HCT116 (cell line): ENCODE results near the gene BRDT. TPM values are rescaled to one million over a fixed set of nuclear protein-coding genes. Genes with fewer than 3 reads are reported as not detected.
A peak's percentile ranks its signal among the peaks of the same experiment; 100 is the strongest.

Source experiments
- ATAC-seq: fragments of 200-7000 bp; cut with Tn5 transposase; 2 replicates; pipeline ENCODE4 v1.9.1; 2020; ENCODE audit warnings: mild to moderate bottlenecking, moderate library complexity
- BruUV-seq: library from RNA; stranded (reverse); fragments of 400-500 nt; replicated peaks from 2 replicates; lab custom pipeline; 2021; lab: Mats Ljungman, UMichigan
- CTCF ChIA-PET: fragments of 300-600 bp; sonication (Branson Sonifier 250); formaldehyde crosslinking; loops from one replicate; lab custom pipeline; 2021; ENCODE audit warnings: antibody characterized with exemption; lab: Charles Lee
- POLR2A ChIA-PET: fragments of 300-600, 350-600 bp; sonication (Branson Sonifier 250); formaldehyde crosslinking; loops from one replicate; lab custom pipeline; 2021; ENCODE audit warnings: antibody characterized with exemption; lab: Charles Lee
- RAD21 ChIA-PET, 2 experiments: fragments of 300-600 bp; sonication (Branson Sonifier 250); formaldehyde crosslinking; loops; one replicate each; lab custom pipeline; 2023; ENCODE audit warnings: low total read pairs in 2 of 2; ENCODE audit not compliant: uncharacterized antibody in 2 of 2, unreplicated experiment in 2 of 2, low non-redundant PET in 1 of 2; lab: Charles Lee
- DNase-seq: peaks from one replicate; pipeline ENCODE4 v3.0.0-alpha.2; 2010; ENCODE audit warnings: low read depth, low spot score
- H2AFZ ChIP-seq: fragments of 200-600 bp; shearing (Covaris generic), sonication (generic); 2 replicates; pipeline ENCODE4 v1.6.1; 2017; ENCODE audit warnings: low read depth, mixed run types, mixed read lengths, antibody characterized with exemption, low read length; ENCODE audit not compliant: poor library complexity, severe bottlenecking
- H3K27ac ChIP-seq: 2 replicates; pipeline ENCODE4 v1.5.1; 2012; ENCODE audit warnings: low read depth, low read length
- H3K27me3 ChIP-seq: fragments of 200-600 bp; sonication (generic); 2 replicates; pipeline ENCODE4 v1.6.1; 2016; ENCODE audit warnings: mixed run types, low read length, mixed read lengths; ENCODE audit not compliant: insufficient read depth
- H3K36me3 ChIP-seq, 2 experiments: fragments of 200-500 bp in 1 of 2; fragments of 200-600 bp in 1 of 2; sonication (Bioruptor generic) in 1 of 2; sonication (generic) in 1 of 2; 2 replicates each; pipeline versions ENCODE4 v1.5.1 to v1.6.1; 2014 to 2016; ENCODE audit warnings: low read length in 2 of 2, inconsistent platforms in 1 of 2, mixed read lengths in 1 of 2, mixed run types in 1 of 2; ENCODE audit not compliant: insufficient read depth in 2 of 2, control insufficient read depth in 1 of 2
- H3K4me1 ChIP-seq, 2 experiments: fragments of 200-600 bp in 1 of 2; sonication (generic) in 1 of 2; 2 replicates each; pipeline versions ENCODE4 v1.5.1 to v1.6.1; 2012 to 2017; ENCODE audit warnings: low read length in 2 of 2, inconsistent platforms in 1 of 2, mild to moderate bottlenecking in 1 of 2, mixed read lengths in 1 of 2, mixed run types in 1 of 2, moderate library complexity in 1 of 2; ENCODE audit not compliant: insufficient read depth in 2 of 2, control insufficient read depth in 1 of 2
- H3K4me2 ChIP-seq: fragments of 200-600 bp; sonication (generic); 2 replicates; pipeline ENCODE4 v1.6.1; 2017; ENCODE audit warnings: mixed run types, low read length, mixed read lengths
- H3K4me3 ChIP-seq, 2 experiments: fragments of 200-600 bp in 1 of 2; sonication (generic) in 1 of 2; replicated peaks in 1 of 2; 2 replicates each; pipeline ENCODE4 v1.5.1; 2011 to 2016; ENCODE audit warnings: low read length in 2 of 2, control low read depth in 1 of 2, low read depth in 1 of 2, mild to moderate bottlenecking in 1 of 2, mixed read lengths in 1 of 2, mixed run types in 1 of 2
- H3K79me2 ChIP-seq: fragments of 200-600 bp; sonication (generic); 2 replicates; pipeline ENCODE4 v1.6.1; 2017; ENCODE audit warnings: mild to moderate bottlenecking, mixed run types, low read length, moderate library complexity, mixed read lengths; ENCODE audit not compliant: insufficient read depth
- H3K9ac ChIP-seq: fragments of 200-600 bp; sonication (generic); 2 replicates; pipeline ENCODE4 v1.6.1; 2016; ENCODE audit warnings: low read length, mixed read lengths
- H3K9me2 ChIP-seq: fragments of 200-600 bp; sonication (generic), shearing (Covaris generic); 2 replicates; pipeline ENCODE4 v1.6.1; 2017; ENCODE audit warnings: mixed run types, mild to moderate bottlenecking, moderate library complexity; ENCODE audit not compliant: insufficient read depth
- H3K9me3 ChIP-seq, 2 experiments: fragments of 200-500 bp in 1 of 2; fragments of 200-600 bp in 1 of 2; sonication (Bioruptor generic) in 1 of 2; sonication (generic) in 1 of 2; 2 replicates each; pipeline ENCODE4 v1.6.1; 2014 to 2017; ENCODE audit warnings: low read length in 2 of 2, mixed read lengths in 2 of 2, inconsistent platforms in 1 of 2, low read depth in 1 of 2, mild to moderate bottlenecking in 1 of 2, mixed run types in 1 of 2, moderate library complexity in 1 of 2; ENCODE audit not compliant: control insufficient read depth in 1 of 2, insufficient read depth in 1 of 2
- H4K20me1 ChIP-seq: fragments of 200-600 bp; sonication (generic), shearing (Covaris generic); 2 replicates; pipeline ENCODE4 v1.6.1; 2017; ENCODE audit warnings: mixed run types, mild to moderate bottlenecking, moderate library complexity; ENCODE audit not compliant: insufficient read depth
- CEBPB ChIP-seq: IDR thresholded peaks from 2 replicates; pipeline ENCODE4 v1.6.1; 2012; ENCODE audit warnings: low read depth
- EZH2 ChIP-seq: fragments of 200-600 bp; sonication (generic); IDR thresholded peaks from 2 replicates; pipeline ENCODE4 v1.6.1; 2017; ENCODE audit warnings: antibody characterized with exemption, mixed run types
- FOSL1 ChIP-seq: IDR thresholded peaks from 2 replicates; pipeline ENCODE4 v1.6.1; 2012; ENCODE audit warnings: low read depth
- JUND ChIP-seq: IDR thresholded peaks from 2 replicates; pipeline ENCODE4 v1.6.1; 2012
- RAD21 ChIP-seq: IDR thresholded peaks from 2 replicates; pipeline ENCODE4 v1.6.1; 2012; ENCODE audit warnings: low read depth, mild to moderate bottlenecking
- SIN3A ChIP-seq: IDR thresholded peaks from 2 replicates; pipeline ENCODE4 v1.6.1; 2012; ENCODE audit warnings: low read depth
- SRF ChIP-seq: IDR thresholded peaks from 2 replicates; pipeline ENCODE4 v1.6.1; 2012; ENCODE audit warnings: low read depth
- ZFX ChIP-seq: fragments of 450-650 bp; IDR thresholded peaks from 2 replicates; pipeline ENCODE4 v1.6.1; 2017
- intact Hi-C: fragments of 100-400 bp; cut with micrococcal nuclease; formaldehyde crosslinking; loops from 2 replicates; pipeline ENCODE4 v1.10.0; 2022
- total RNA-seq: library from RNA; stranded (reverse); gene quantifications from one replicate; pipeline ENCODE4 v1.2.1, GENCODE V29; 2021; ENCODE audit not compliant: unreplicated experiment
- TF ChIP-seq, protein P1 (sequence below): IDR thresholded peaks from 2 replicates; pipeline ENCODE4 v1.6.1; 2012
- TF ChIP-seq, protein P2 (sequence below): IDR thresholded peaks from 2 replicates; pipeline ENCODE4 v1.6.1; 2012
- TF ChIP-seq, protein P3 (sequence below): IDR thresholded peaks from 2 replicates; pipeline ENCODE4 v1.6.1; 2011; ENCODE audit warnings: mild to moderate bottlenecking, low read length, moderate library complexity; ENCODE audit not compliant: insufficient replicate concordance; ENCODE audit errors: extremely low read depth
- TF ChIP-seq, protein P4 (sequence below), 3 experiments: fragments of 200-600 bp in 1 of 3; sonication (generic) in 1 of 3; IDR thresholded peaks in 2 of 3; conservative IDR thresholded peaks in 1 of 3; 2 replicates each; pipeline ENCODE4 v1.5.1; 2012 to 2017; ENCODE audit warnings: low read depth in 2 of 3, low read length in 2 of 3, antibody characterized with exemption in 1 of 3, borderline replicate concordance in 1 of 3, control low read depth in 1 of 3, mild to moderate bottlenecking in 1 of 3, mixed read lengths in 1 of 3, mixed run types in 1 of 3, moderate library complexity in 1 of 3; ENCODE audit not compliant: insufficient read depth in 1 of 3
- TF ChIP-seq, protein P5 (sequence below): IDR thresholded peaks from 2 replicates; pipeline ENCODE4 v1.6.1; 2012; ENCODE audit warnings: low read depth

Gene BRDT
- total RNA-seq, 1 experiment from 2014 or later = not detected

DNA sequence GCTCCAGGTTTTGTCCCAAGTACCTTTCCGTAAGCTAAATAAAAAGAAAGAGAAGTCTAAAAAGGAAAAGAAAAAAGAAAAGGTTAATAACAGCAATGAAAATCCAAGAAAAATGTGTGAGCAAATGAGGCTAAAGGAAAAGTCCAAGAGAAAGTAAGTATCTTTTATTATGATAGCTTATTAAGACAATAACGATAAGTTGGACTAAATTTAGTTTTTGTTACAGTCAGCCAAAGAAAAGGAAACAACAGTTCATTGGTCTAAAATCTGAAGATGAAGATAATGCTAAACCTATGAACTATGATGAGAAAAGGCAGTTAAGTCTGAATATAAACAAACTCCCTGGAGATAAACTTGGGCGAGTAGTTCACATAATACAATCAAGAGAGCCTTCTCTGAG lies 31.5 kb downstream of the BRDT start:
- Histone ChIP-seq H3K79me2 (no peaks in the 10 kb centered on the region), H3K27me3 (no peaks in the 10 kb centered on the region), H2AFZ (peak overlapping the region; percentile 13), H3K4me3 (no peak overlapping the region), H3K9me2 (no peaks in the 10 kb centered on the region), H3K27ac (no peak overlapping the region), H4K20me1 (no peaks in the 10 kb centered on the region), H3K36me3 (no peaks in the 10 kb centered on the region), H3K9ac (no peak overlapping the region), H3K9me3 (no peaks in the 10 kb centered on the region), H3K4me1 (no peaks in the 10 kb centered on the region), H3K4me2 (no peak overlapping the region)
- BruUV-seq = no TSS peak
- TF ChIP-seq RAD21 (no peak), FOSL1 (no peak), JUND (no peak), SRF (no peak)
- TF ChIP-seq, protein P1, sequence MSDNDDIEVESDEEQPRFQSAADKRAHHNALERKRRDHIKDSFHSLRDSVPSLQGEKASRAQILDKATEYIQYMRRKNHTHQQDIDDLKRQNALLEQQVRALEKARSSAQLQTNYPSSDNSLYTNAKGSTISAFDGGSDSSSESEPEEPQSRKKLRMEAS = no peak
- TF ChIP-seq, protein P2, sequence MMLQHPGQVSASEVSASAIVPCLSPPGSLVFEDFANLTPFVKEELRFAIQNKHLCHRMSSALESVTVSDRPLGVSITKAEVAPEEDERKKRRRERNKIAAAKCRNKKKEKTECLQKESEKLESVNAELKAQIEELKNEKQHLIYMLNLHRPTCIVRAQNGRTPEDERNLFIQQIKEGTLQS = no peak
- RAD21 ChIA-PET = no interaction called here
- DNase-seq = no peak
- POLR2A ChIA-PET = no interaction called here
- intact Hi-C loops = no loop called here
- CTCF ChIA-PET = interaction anchor here (1.6 kb wide), 1 partner anchor 17 kb away, joined by 3 read pairs; no protein-coding TSS in a partner anchor
- no peak for ATAC-seq

DNA sequence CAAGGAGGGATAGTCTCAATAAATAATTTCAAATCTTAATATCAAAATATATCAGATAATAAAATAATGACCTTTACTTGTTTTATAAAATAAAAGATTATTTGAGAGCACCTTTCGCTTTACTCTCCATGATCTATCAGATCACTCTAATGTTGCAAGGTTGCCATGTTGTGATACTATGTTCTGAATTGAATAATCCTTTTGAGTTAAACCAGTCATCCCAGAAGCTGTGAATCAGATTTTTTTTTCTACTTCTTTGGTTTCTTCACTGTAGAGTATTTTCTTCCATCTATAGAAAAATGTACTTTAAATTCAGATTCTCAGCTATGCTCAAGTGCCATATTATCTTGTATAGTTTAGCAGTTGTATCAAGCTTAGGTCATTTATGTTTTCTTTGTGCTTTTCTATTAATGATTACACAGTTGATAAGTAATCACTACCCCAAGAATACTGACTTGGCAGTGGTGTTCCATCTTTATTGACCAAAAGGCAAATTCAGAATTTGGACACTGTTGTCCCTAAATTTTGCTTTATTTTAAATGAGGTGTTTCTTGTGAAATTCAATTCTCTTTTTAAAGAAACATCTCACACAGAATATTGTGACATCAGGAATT lies 32.9 kb downstream of the BRDT start:
- no peaks in the 10 kb centered on the region for H3K9me3 ChIP-seq
- TF ChIP-seq SIN3A = no peak
- no peak for TF ChIP-seq CEBPB
- TF ChIP-seq EZH2 = no peak
- TF ChIP-seq, protein P3, sequence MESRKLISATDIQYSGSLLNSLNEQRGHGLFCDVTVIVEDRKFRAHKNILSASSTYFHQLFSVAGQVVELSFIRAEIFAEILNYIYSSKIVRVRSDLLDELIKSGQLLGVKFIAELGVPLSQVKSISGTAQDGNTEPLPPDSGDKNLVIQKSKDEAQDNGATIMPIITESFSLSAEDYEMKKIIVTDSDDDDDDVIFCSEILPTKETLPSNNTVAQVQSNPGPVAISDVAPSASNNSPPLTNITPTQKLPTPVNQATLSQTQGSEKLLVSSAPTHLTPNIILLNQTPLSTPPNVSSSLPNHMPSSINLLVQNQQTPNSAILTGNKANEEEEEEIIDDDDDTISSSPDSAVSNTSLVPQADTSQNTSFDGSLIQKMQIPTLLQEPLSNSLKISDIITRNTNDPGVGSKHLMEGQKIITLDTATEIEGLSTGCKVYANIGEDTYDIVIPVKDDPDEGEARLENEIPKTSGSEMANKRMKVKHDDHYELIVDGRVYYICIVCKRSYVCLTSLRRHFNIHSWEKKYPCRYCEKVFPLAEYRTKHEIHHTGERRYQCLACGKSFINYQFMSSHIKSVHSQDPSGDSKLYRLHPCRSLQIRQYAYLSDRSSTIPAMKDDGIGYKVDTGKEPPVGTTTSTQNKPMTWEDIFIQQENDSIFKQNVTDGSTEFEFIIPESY = no peak
- TF ChIP-seq, protein P4, sequence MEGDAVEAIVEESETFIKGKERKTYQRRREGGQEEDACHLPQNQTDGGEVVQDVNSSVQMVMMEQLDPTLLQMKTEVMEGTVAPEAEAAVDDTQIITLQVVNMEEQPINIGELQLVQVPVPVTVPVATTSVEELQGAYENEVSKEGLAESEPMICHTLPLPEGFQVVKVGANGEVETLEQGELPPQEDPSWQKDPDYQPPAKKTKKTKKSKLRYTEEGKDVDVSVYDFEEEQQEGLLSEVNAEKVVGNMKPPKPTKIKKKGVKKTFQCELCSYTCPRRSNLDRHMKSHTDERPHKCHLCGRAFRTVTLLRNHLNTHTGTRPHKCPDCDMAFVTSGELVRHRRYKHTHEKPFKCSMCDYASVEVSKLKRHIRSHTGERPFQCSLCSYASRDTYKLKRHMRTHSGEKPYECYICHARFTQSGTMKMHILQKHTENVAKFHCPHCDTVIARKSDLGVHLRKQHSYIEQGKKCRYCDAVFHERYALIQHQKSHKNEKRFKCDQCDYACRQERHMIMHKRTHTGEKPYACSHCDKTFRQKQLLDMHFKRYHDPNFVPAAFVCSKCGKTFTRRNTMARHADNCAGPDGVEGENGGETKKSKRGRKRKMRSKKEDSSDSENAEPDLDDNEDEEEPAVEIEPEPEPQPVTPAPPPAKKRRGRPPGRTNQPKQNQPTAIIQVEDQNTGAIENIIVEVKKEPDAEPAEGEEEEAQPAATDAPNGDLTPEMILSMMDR (IDR thresholded peaks at IDR 0.05 in 2 of 3, conservative IDR thresholded peaks at IDR 0.05 in 1 of 3; ENCODE audit: borderline replicate concordance in 1 of 3, insufficient read depth in 1 of 3, low read depth in 2 of 3, low read length in 2 of 3) = no peak
- TF ChIP-seq, protein P5, sequence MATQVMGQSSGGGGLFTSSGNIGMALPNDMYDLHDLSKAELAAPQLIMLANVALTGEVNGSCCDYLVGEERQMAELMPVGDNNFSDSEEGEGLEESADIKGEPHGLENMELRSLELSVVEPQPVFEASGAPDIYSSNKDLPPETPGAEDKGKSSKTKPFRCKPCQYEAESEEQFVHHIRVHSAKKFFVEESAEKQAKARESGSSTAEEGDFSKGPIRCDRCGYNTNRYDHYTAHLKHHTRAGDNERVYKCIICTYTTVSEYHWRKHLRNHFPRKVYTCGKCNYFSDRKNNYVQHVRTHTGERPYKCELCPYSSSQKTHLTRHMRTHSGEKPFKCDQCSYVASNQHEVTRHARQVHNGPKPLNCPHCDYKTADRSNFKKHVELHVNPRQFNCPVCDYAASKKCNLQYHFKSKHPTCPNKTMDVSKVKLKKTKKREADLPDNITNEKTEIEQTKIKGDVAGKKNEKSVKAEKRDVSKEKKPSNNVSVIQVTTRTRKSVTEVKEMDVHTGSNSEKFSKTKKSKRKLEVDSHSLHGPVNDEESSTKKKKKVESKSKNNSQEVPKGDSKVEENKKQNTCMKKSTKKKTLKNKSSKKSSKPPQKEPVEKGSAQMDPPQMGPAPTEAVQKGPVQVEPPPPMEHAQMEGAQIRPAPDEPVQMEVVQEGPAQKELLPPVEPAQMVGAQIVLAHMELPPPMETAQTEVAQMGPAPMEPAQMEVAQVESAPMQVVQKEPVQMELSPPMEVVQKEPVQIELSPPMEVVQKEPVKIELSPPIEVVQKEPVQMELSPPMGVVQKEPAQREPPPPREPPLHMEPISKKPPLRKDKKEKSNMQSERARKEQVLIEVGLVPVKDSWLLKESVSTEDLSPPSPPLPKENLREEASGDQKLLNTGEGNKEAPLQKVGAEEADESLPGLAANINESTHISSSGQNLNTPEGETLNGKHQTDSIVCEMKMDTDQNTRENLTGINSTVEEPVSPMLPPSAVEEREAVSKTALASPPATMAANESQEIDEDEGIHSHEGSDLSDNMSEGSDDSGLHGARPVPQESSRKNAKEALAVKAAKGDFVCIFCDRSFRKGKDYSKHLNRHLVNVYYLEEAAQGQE = no peak
- no peak for TF ChIP-seq SRF
- no peak for TF ChIP-seq ZFX

More for the DNA sequence above, 32.9 kb downstream of the BRDT start:
- Histone ChIP-seq H3K4me2 (no peak overlapping the region), H3K9me2 (no peaks in the 10 kb centered on the region), H3K79me2 (no peaks in the 10 kb centered on the region), H3K36me3 (no peaks in the 10 kb centered on the region), H2AFZ (no peak overlapping the region), H3K27me3 (no peaks in the 10 kb centered on the region), H4K20me1 (no peaks in the 10 kb centered on the region), H3K9ac (no peak overlapping the region), H3K27ac (no peak overlapping the region), H3K4me1 (no peaks in the 10 kb centered on the region), H3K4me3 (no peak overlapping the region)
- BruUV-seq = no TSS peak
- POLR2A ChIA-PET = no interaction called here
- DNase-seq (no peak), ATAC-seq (no peak)
- CTCF ChIA-PET = no interaction called here
- RAD21 ChIA-PET = no interaction called here
- intact Hi-C loops = no loop called here
